ENCODE measurements around the gene SNAPC1.
"Not testable (repeated sequence)": the region's sequence is repeated elsewhere in the genome, so short reads cannot be mapped to it uniquely, and the experiment has no call there.

SNAPC1 gene

DNA sequence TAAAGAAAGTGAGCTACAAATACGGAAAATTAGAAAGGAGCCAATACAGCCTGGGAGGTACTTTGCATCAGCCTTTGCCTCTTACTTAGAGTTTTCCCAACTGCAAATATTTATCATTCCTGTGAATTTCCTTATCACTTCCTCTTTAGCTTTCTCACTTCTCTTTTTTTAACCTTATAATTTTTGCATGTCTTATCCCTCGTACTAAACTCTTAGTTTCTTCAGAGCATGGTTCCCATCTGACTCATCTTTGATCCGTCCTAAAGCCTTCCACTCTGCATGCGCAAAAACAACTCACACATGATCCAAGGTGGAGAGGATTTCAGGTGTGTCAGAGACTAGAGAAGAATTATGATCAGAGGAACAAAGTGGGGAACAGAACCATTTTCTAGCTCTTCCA is 9.6 kb upstream of the SNAPC1 start:
- POLR2A ChIA-PET = interaction anchor here (0.6 to 7.3 kb wide), 2 partner anchors 11 to 57 kb away, joined by 3 to 56 read pairs; partner anchors contain the start of genes HIF1A and SNAPC1
- H3K9me3 ChIP-seq (ENCODE audit: control insufficient read depth, insufficient read depth, low read depth, low read length) = no peaks in the 10 kb centered on the region
- H3K36me3 ChIP-seq (ENCODE audit: control insufficient read depth in 2 of 2, insufficient read depth in 1 of 2, low read length in 2 of 2) = peaks cover 3 to 9% of the 10 kb centered on the region in 2 experiments; a peak in 2 of 3 replicates
- no peak for TF ChIP-seq SP3 (tag by site-specific recombination; IDR thresholded peaks at IDR 0.05)
- no peak for TF ChIP-seq ZNF121 (tag by site-specific recombination; IDR thresholded peaks at IDR 0.05)
- no peak for TF ChIP-seq MEIS1 (CRISPR knock-in tag; IDR thresholded peaks at IDR 0.05; ENCODE audit: borderline replicate concordance)
- no peak for TF ChIP-seq SP7 (tag by site-specific recombination; IDR thresholded peaks at IDR 0.05)
- no peak for TF ChIP-seq ZBTB1 (tag by site-specific recombination; IDR thresholded peaks at IDR 0.05)
- no peak for TF ChIP-seq BCL11B (tag by site-specific recombination; IDR thresholded peaks at IDR 0.05; ENCODE audit: low read depth)
- TF ChIP-seq ZNF311 (tag by site-specific recombination; IDR thresholded peaks at IDR 0.05; ENCODE audit: borderline replicate concordance) = no peak
- no peak for TF ChIP-seq ZNF510 (tag by site-specific recombination; IDR thresholded peaks at IDR 0.05; ENCODE audit: insufficient replicate concordance)
- no peak for TF ChIP-seq ZNF843 (tag by site-specific recombination; IDR thresholded peaks at IDR 0.05)
- no peak for TF ChIP-seq ZNF350 (tag by site-specific recombination; IDR thresholded peaks at IDR 0.05)
- TF ChIP-seq ZNF610 (tag by site-specific recombination; IDR thresholded peaks at IDR 0.05; ENCODE audit: borderline replicate concordance) = no peak
- no peak for TF ChIP-seq ZNF792 (tag by site-specific recombination; IDR thresholded peaks at IDR 0.05)
- peaks cover 26% of the 10 kb centered on the region for H3K4me1 ChIP-seq (ENCODE audit: control insufficient read depth, insufficient read depth, low read length)
- no peak overlapping the region for H3K4me3 ChIP-seq (ENCODE audit: low read depth, low read length)
- CTCF ChIA-PET = no interaction called here
- no peak overlapping the region for H3K27ac ChIP-seq (ENCODE audit: extremely low read depth, low read depth, low read length)

DNA sequence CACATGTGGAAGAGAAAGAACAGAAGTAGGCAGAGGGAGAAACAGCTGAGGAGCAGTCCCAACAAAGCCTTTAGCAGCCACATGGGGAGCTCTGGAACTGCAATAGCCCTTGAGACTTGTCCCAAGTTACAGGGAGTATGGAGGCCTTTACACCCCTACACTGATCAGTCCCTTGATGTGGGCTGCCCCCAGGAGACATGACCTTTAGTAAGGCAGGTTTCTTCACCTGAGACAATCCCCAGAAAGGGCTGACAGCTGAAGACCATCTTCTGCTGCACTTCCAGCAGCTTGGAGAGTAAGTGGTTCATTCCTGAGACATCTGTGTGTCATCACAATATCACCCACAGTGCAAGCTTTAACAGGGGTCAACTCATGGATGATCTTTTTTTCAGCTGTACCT is 8.6 kb upstream of the SNAPC1 start:
- TF ChIP-seq, protein P1, sequence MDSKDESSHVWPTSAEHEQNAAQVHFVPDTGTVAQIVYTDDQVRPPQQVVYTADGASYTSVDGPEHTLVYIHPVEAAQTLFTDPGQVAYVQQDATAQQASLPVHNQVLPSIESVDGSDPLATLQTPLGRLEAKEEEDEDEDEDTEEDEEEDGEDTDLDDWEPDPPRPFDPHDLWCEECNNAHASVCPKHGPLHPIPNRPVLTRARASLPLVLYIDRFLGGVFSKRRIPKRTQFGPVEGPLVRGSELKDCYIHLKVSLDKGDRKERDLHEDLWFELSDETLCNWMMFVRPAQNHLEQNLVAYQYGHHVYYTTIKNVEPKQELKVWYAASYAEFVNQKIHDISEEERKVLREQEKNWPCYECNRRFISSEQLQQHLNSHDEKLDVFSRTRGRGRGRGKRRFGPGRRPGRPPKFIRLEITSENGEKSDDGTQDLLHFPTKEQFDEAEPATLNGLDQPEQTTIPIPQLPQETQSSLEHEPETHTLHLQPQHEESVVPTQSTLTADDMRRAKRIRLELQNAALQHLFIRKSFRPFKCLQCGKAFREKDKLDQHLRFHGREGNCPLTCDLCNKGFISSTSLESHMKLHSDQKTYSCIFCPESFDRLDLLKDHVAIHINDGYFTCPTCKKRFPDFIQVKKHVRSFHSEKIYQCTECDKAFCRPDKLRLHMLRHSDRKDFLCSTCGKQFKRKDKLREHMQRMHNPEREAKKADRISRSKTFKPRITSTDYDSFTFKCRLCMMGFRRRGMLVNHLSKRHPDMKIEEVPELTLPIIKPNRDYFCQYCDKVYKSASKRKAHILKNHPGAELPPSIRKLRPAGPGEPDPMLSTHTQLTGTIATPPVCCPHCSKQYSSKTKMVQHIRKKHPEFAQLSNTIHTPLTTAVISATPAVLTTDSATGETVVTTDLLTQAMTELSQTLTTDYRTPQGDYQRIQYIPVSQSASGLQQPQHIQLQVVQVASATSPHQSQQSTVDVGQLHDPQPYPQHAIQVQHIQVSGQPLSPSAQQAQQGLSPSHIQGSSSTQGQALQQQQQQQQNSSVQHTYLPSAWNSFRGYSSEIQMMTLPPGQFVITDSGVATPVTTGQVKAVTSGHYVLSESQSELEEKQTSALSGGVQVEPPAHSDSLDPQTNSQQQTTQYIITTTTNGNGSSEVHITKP (tag by site-specific recombination; IDR thresholded peaks at IDR 0.05) = peak; percentile 76
- no peak for TF ChIP-seq MYNN (tag by site-specific recombination; IDR thresholded peaks at IDR 0.05; ENCODE audit: borderline replicate concordance)
- Histone ChIP-seq H3K4me3 (ENCODE audit: low read depth, low read length) (no peak overlapping the region), H3K27ac (ENCODE audit: extremely low read depth, low read depth, low read length) (no peak overlapping the region), H3K4me1 (ENCODE audit: control insufficient read depth, insufficient read depth, low read length) (peaks cover 26% of the 10 kb centered on the region), H3K36me3 (ENCODE audit: control insufficient read depth in 2 of 2, insufficient read depth in 1 of 2, low read length in 2 of 2) (no peaks in the 10 kb centered on the region), H3K9me3 (ENCODE audit: control insufficient read depth, insufficient read depth, low read depth, low read length) (no peaks in the 10 kb centered on the region)
- ChIA-PET CTCF (interaction anchor here (1.2 kb wide), 1 partner anchor 54 kb away, joined by 3 read pairs; no protein-coding TSS in a partner anchor), POLR2A (interaction anchor here (7.3 kb wide), 1 partner anchor 10 kb away, joined by 56 read pairs; the partner anchor contains the start of gene SNAPC1)

DNA sequence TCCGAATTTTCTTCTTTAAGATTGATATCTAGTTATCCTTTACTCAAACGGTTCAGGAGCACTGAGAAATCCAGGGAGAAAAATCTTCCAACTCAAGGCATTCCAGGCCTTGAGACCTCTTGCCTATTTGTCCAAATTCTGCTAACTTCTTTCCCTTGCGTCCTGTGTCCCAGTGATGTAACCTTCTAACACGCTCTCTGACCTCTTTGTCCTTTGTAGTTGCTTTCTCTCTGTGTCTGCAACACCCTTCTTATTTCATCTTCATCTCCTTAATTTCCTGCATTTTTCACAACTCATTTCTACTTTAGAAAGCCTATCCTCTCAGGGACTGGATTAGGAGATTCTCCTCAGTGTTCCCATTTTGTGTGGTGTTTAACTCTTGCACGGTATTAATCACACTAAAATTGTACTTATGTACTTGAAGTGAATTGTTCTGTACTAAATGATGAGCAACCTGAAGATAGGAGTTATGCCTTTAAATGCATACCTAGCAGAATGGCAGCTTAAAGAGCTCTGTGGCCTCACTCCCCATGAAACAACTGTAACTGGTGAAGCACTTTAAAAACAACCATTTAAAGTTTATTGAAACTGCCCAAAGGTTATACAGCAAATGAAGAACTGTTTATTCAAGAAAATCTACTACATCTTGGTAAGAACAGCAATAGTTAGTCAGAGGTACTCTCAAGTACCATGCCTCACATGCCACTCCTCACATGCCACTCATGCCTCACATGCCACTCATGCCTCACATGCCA is 7.4 kb upstream of the SNAPC1 start:
- TF ChIP-seq, protein P2, sequence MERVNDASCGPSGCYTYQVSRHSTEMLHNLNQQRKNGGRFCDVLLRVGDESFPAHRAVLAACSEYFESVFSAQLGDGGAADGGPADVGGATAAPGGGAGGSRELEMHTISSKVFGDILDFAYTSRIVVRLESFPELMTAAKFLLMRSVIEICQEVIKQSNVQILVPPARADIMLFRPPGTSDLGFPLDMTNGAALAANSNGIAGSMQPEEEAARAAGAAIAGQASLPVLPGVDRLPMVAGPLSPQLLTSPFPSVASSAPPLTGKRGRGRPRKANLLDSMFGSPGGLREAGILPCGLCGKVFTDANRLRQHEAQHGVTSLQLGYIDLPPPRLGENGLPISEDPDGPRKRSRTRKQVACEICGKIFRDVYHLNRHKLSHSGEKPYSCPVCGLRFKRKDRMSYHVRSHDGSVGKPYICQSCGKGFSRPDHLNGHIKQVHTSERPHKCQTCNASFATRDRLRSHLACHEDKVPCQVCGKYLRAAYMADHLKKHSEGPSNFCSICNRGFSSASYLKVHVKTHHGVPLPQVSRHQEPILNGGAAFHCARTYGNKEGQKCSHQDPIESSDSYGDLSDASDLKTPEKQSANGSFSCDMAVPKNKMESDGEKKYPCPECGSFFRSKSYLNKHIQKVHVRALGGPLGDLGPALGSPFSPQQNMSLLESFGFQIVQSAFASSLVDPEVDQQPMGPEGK (tag by site-specific recombination; IDR thresholded peaks at IDR 0.05) = no peak
- peak; percentile 54; the same call in 1 of the 2 replicates for TF ChIP-seq ZBTB17 (tag by site-specific recombination; IDR thresholded peaks at IDR 0.05)
- Histone ChIP-seq H3K27ac (ENCODE audit: extremely low read depth, low read depth, low read length) (no peak overlapping the region), H3K4me1 (ENCODE audit: control insufficient read depth, insufficient read depth, low read length) (peaks cover 17% of the 10 kb centered on the region), H3K4me3 (ENCODE audit: low read depth, low read length) (no peak overlapping the region), H3K9me3 (ENCODE audit: control insufficient read depth, insufficient read depth, low read depth, low read length) (no peaks in the 10 kb centered on the region), H3K36me3 (ENCODE audit: control insufficient read depth in 2 of 2, insufficient read depth in 1 of 2, low read length in 2 of 2) (no peaks in the 10 kb centered on the region)
- POLR2A ChIA-PET = interaction anchor here (0.9 to 7.3 kb wide), 2 partner anchors 8 to 60 kb away, joined by 3 to 56 read pairs; partner anchors contain the start of genes HIF1A and SNAPC1
- CTCF ChIA-PET = no interaction called here

DNA sequence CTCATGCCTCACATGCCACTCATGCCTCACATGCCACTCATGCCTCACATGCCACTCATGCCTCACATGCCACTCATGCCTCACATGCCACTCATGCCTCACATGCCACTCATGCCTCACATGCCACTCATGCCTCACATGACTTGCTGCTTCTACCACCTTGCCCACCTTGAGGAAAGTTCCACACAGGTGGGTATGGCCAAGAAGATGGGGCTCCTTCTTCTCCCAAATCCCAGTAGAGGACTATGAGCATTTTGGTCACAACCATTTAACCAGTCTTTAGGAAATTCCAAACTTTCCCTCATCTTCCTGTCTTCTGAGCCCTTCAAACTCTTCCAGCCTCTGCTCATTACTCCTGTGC is 6.9 kb upstream of the SNAPC1 start:
- H3K36me3 ChIP-seq (ENCODE audit: control insufficient read depth in 2 of 2, insufficient read depth in 1 of 2, low read length in 2 of 2); H3K27ac ChIP-seq (ENCODE audit: extremely low read depth, low read depth, low read length); H3K4me3 ChIP-seq (ENCODE audit: low read depth, low read length); H3K9me3 ChIP-seq (ENCODE audit: control insufficient read depth, insufficient read depth, low read depth, low read length); CTCF ChIA-PET: not testable (repeated sequence)
- POLR2A ChIA-PET = interaction anchor here (0.9 to 7.3 kb wide), 2 partner anchors 8 to 60 kb away, joined by 3 to 56 read pairs; partner anchors contain the start of genes HIF1A and SNAPC1
- peaks cover 11% of the 10 kb centered on the region; the same call in 1 of the 2 replicates for H3K4me1 ChIP-seq (ENCODE audit: control insufficient read depth, insufficient read depth, low read length)

Data from HEK293 (cell line).